GM19395 (cell line): Measurements from ENCODE around the gene AGBL2.
"Not testable (repeated sequence)": the region's sequence is repeated elsewhere in the genome, so short reads cannot be mapped to it uniquely, and the experiment has no call there.

Source experiments
- ATAC-seq: cut with Tn5 transposase; IDR thresholded peaks from one replicate; pipeline ENCODE4 v1.9.1; 2021; ENCODE audit warnings: mild to moderate bottlenecking, moderate library complexity; ENCODE audit not compliant: unreplicated experiment

Gene AGBL2

DNA sequence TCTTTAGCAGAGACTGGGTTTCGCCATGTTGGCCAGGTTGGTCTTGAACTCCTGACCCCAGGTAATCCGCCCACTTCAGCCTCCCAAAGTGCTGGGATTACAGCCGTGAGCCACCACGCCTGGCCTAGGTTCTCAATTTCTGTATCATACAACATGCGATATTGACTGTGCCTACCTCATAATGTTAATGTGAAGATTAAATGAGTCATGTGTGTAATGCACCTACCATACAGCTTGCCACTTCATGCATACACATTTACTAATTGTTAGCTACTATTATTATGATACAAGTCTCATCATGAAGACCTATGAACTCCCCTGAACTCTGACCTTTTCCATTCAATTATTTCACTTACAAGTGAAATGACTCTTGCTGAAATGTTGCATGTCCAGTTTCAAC is 25.7 kb downstream of the AGBL2 start:
- no peak for ATAC-seq

- no peak for ATAC-seq
These were observed 26.2 kb downstream of the AGBL2 start for GRCh38 chr11:47688991-47689390.

GRCh38 chr11:47688111-47688510 is 27.1 kb downstream of the AGBL2 start:
- no peak for ATAC-seq

DNA sequence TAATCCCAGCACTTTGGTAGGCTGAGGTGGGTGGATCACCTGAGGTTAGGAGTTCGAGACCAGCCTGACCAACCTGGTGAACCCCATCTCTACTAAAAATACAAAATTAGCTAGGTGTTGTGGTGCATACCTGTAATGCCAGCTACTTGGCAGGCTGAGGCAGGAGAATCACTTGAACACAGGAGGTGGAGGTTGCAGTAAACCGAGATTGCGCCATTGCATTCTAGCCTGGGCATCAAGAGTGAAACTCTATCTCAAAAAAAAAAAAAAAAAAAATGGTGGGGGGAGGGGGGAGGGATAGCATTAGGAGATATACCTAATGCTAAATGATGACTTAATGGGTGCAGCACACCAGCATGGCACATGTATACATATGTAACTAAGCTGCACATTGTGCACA is 28.5 kb downstream of the AGBL2 start:
- ATAC-seq: not testable (repeated sequence)

- ATAC-seq: no peak
These were observed 29.0 kb downstream of the AGBL2 start for GRCh38 chr11:47686151-47686550.

DNA sequence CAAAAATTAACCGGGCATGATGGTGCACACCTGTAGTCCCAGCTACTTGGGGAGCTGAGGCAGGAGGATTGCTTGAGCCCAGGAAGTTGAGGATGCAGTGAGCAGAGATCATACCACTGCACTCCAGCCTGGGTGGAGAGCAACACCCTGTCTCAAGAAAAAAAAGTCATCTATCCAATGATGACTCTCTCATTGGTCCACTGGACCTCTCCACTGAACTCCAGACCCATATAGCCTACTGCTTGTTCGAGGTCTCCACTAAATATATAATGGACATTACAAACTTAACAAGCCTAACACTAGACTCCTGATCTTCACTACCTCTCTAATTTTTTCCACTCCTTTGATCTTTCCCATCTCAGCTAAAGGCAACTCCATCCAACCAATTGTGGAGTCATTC is 39.3 kb downstream of the AGBL2 start:
- ATAC-seq: no peak

GRCh38 chr11:47672283-47672730 is 42.9 kb downstream of the AGBL2 start:
- ATAC-seq: no peak

DNA sequence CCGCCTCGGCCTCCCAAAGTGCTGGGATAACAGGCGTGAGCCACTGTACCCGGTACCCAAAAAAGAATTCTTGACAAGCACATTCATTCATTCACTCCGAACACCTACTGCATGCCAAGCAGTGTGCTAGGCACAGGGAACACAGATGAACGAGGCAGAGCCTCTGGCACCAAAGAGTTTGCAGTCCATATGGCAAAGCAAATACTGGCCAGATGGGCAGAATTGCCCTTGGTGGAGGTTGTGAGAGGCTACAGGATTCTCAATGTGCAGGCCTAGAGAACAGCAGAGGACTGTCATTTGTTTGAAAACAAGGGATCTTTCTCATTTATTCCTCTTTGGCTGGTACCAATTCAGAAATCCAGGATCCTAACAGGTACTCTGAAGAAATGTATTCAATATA is 45.3 kb downstream of the AGBL2 start:
- ATAC-seq: no peak

DNA sequence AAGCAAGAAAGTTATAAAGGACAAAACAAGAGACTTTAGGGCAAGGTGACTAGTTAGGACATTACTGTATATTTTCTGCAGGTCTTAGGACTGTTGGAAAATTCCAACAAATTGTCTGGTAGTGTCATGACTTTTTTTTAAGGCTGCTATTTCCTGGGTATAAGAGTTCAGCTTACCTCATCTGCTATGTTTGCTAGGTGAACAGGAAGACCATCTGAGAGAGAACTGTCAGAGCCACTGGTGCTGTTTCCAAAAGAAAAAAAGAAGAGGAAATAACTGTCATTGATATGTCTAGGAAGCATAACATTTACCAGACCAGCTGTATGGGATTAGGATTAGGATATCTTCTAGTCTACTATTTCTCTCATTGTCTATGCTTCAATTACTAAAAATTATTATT is 46.5 kb downstream of the AGBL2 start:
- ATAC-seq: no peak

DNA sequence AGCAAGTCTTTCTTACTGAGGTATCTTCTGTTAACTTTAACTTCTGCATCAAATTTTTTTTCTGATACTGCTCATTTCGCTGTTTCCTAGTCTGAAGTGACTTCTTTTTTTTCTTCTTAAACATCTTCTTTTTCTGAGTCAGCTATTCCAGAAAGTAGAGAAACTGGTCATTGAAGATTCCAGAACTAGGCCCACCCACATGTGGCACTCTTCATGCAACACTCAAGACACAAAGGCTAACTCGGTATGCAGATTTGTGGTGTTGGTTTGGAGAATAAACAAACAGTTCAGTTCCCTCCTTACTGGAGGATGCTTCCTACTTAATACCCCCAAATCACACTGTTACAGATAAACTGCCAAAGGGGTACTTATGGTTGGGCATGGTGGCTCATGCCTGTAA is 47.6 kb downstream of the AGBL2 start:
- ATAC-seq: no peak

DNA sequence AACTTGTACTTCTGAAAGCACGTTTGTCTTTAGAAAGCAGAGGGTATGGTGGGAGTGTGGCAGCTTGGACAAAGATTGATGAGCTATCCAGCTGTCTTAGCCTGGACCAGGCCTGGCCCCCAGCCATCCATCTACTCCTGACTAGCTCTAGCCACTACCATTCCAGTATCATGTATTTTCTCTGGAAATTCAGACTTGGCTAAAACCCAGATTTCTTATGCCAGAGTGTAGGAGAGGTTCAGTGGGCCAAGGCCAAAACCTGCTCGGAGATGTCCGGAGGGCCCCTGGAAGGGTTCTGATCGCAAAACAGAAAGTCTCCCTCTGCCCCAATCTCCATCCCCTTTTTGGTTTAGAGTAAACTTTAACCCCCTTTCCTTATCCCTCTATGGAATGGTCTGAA is 48.0 kb downstream of the AGBL2 start:
- ATAC-seq: no peak

DNA sequence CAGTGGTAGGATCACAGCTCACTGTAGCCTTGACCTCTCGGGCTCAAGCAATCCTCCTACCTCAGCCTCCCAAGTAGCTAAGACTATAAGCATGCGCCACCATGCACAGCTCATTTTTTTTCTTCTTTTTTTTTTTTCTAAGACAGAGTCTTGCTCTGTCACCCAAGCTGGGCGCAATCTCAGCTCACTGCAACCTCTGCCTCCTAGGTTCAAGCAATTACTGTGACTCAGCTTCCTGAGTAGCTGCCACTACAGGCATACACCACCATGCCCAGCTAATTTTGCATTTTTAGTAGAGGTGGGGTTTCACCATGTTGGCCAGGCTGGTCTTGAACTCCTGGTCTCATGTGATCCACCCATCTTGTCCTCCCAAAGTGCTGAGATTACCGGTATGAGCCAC is 50.2 kb downstream of the AGBL2 start:
- not testable (repeated sequence) for ATAC-seq

DNA sequence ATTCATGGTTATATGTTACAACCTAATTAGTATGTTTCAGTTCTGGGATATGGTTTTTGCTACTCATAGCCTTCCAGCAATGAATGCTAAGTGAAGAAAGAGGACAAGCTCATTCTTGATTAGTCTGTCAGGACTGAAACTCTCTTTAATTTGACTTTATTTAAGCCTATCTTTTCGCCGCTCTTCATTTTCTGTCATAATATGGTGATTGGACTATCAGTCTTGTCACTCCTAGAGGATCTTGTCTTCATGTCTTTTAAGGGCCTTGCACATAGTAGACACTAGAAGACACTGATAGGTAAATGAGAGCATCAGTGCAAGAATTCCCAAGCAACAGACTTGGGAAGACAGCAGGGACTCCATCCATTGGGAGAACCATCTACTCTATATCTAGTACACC is 53.9 kb downstream of the AGBL2 start:
- ATAC-seq: no peak

DNA sequence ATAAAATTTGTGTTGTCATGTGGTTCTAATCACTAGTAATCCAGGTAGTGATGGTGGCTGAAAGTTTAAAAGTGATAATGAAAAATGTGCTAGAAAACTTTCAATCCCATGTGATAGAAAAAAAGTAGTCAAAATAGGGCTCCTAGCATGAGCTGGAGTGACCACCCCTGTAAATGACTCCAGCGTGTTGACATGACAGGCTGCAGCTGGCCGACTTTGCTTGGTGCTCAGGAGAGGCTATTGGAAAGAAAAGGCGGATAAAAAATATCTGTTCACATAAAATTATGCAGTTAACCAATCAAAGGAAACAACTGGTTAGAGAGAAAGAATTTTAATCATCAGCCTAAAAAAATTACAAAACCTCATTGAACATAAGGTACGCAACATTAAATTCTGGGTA is 55.9 kb downstream of the AGBL2 start:
- no peak for ATAC-seq

DNA sequence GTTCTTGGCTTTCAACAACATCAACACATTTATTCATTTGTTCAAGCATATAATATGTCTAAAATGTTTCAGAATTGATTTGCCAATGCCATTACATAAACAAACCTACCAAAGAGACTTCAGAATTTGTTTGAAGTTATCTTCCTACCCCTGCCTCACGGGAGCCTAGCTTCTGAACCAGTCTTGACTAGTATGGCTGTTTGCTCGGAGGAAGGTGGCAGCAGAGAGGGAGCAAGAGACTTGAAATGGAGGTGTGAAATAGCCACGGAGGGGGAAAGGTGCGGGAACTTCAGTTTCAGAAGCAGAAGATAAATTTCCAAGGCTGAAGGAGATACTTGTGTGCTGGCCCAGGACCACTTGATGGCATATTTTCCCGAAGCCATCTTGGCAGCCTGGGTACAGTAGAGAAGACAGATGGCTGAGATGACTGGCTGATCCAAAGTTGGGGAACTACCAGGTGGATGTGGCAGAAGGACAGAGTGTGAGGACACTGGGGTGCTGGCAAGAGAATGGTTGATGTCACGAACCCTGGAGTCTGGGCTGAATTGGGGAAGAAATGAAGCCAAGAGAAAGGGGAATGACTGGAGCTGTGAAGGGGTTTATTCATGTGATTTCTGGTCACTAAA is 58.8 kb downstream of the AGBL2 start:
- ATAC-seq: no peak

DNA sequence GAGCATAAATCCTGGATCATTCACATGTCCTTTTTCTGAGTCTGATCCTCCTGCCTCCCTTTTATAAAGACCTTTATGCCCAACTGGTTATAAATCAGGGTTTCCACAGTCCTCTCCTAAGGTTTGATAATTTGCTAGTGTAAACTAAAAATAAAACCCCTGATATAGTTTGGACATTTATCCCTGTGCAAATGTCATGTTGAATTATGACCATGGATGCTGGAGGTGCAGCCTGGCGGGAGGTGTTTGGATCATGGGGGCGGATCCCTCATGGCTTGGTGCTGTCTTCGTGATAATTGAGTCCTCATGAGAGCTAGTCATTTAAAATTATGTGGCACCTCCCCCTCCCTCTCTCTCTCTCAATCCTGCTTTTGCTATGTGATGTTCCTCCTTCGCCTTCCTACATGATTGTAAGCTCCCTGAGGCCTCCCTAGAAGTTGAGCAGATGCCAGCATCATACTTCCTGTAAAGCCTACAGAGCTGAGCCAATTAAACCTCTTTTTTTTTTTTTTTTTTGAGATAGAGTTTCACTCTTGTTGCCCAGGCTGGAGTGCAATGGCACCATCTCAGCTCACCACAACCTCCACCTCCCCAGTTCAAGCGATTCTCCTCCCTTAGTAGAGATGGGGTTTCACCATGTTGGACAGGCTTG is 63.2 kb downstream of the AGBL2 start:
- ATAC-seq: no peak

- no peak for ATAC-seq
These were observed 65.9 kb downstream of the AGBL2 start for GRCh38 chr11:47649276-47649675.

GRCh38 chr11:47646019-47646418 is 69.2 kb downstream of the AGBL2 start:
- ATAC-seq: no peak

DNA sequence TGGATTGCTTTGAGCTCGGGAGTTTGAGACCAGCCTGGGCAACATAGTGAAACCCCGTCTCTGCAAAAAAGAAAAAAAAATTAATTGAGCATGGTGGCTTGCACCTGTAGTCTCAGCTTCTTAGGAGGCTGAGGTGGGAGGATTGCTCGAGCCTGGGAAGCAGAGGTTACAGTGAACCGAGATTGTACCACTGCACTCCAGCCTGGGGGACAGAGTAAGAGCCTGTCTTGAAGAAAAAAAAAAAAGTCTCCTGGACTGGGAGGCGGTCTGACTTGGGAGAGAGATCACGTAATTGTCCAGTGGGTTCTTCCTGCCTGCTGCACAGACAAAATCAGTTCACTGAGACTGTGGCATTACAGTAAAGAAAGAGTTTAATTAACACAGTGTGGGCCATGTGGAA is 69.7 kb downstream of the AGBL2 start:
- ATAC-seq: no peak

GRCh38 chr11:47642099-47642855 is 72.9 kb downstream of the AGBL2 start, which contains the start of gene MTCH2:
TSS of gene MTCH2 (minus strand) at chr11:47642559. CDS start at chr11:47642465, 94 bp downstream.
- peak; percentile 88 for ATAC-seq

GRCh38 chr11:47641600-47642098 is 73.5 kb downstream of the AGBL2 start:
- ATAC-seq: no peak

DNA sequence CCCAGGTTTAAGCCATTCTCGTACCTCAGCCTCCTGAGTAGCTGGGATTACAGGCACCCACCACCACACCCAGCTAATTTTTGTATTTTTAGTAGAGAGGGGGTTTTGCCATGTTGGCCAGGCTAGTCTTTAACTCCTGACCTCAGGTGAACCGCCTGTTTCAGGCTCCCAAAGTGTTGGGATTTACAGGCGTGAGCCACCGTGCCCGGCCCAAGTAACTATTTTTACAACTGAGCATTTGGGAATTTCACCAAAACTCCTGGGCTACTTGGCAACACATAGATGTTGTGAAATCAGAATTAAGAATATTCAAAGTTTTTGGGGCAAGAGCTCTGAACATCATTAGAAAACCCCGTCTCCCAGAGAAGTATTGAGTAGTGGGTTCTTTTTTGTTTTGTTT is 74.7 kb downstream of the AGBL2 start:
- not testable (repeated sequence) for ATAC-seq
